ENCODE results near the gene FNDC8.

FNDC8 gene

GRCh38 chr17:35135322-35135721 is 13.9 kb downstream of the FNDC8 start:
- no peak overlapping the region for H2AK5ac ChIP-seq (ENCODE audit: low read length)
- no peak for DNase-seq
- H3K4me2 ChIP-seq (ENCODE audit: low read length): no peak overlapping the region
- no peak overlapping the region for H2BK120ac ChIP-seq (ENCODE audit: low read depth, low read length)
- no peak overlapping the region for H4K8ac ChIP-seq (ENCODE audit: low read depth, low read length)
- no peaks in the 10 kb centered on the region for H3K27me3 ChIP-seq (ENCODE audit: insufficient read depth, low read length, poor library complexity)
- no peaks in the 10 kb centered on the region for H3K4me1 ChIP-seq (ENCODE audit: control insufficient read depth, low read depth, low read length)
- peaks cover 6% of the 10 kb centered on the region for H3K79me1 ChIP-seq (ENCODE audit: low read length)
- H2BK5ac ChIP-seq (ENCODE audit: low read length): no peak overlapping the region
- no peak overlapping the region for H4K5ac ChIP-seq (ENCODE audit: low read length)
- no peak overlapping the region for H3K4me3 ChIP-seq (ENCODE audit: low read length)
- H3K56ac ChIP-seq (ENCODE audit: low read length): no peak overlapping the region
- no peak overlapping the region for H3K18ac ChIP-seq (ENCODE audit: low read length)
- H3K79me2 ChIP-seq (ENCODE audit: control insufficient read depth, insufficient read depth, low read length): peaks cover 4% of the 10 kb centered on the region
- peaks cover 46% of the 10 kb centered on the region for H3K36me3 ChIP-seq (ENCODE audit: control insufficient read depth, insufficient read depth, low read length)
- no peak overlapping the region for H3K4ac ChIP-seq (ENCODE audit: low read depth, low read length)
- WGBS (ENCODE audit: extremely low coverage, insufficient coverage, low lambda C conversion rate): no CpG with 5 or more reads among the region's 6 CpGs
- H3K9ac ChIP-seq (ENCODE audit: low read length): no peak overlapping the region
- H3K27ac ChIP-seq (ENCODE audit: low read depth, low read length): no peak overlapping the region
- H2BK15ac ChIP-seq (replicated peaks; ENCODE audit: low read depth): no peak overlapping the region
- no peak overlapping the region for H3K23ac ChIP-seq (ENCODE audit: low read length)

DNA sequence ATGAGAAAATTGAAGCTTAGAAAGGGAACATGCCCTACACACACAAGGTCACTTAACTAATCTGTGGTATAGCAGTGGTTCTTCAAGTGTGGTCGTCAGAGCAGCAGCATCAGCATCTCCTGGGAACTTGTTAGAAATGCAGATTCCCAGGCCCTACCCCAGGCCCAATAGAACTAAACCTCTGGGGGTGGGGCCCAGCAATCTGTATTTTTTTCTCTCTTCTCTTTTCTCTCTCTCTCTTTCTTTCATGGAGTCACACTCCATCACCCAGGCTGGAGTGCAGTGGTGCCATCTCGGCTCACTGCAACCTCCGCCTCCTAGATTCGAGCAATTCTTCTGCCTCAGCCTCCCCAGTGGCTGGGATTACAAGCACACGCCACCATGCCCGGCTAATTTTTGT is 16.8 kb downstream of the FNDC8 start:
- H3K4ac ChIP-seq (ENCODE audit: low read depth, low read length): no peak overlapping the region
- no CpG with 5 or more reads among the region's 6 CpGs for WGBS (ENCODE audit: extremely low coverage, insufficient coverage, low lambda C conversion rate)
- no peak overlapping the region for H4K8ac ChIP-seq (ENCODE audit: low read depth, low read length)
- no peak overlapping the region for H2BK120ac ChIP-seq (ENCODE audit: low read depth, low read length)
- no peak overlapping the region for H3K4me3 ChIP-seq (ENCODE audit: low read length)
- H3K4me1 ChIP-seq (ENCODE audit: control insufficient read depth, low read depth, low read length): no peaks in the 10 kb centered on the region
- no peak overlapping the region for H2BK15ac ChIP-seq (replicated peaks; ENCODE audit: low read depth)
- H3K9ac ChIP-seq (ENCODE audit: low read length): no peak overlapping the region
- no peak overlapping the region for H2AK5ac ChIP-seq (ENCODE audit: low read length)
- H3K36me3 ChIP-seq (ENCODE audit: control insufficient read depth, insufficient read depth, low read length): peaks cover 33% of the 10 kb centered on the region
- no peak overlapping the region for H3K4me2 ChIP-seq (ENCODE audit: low read length)
- H4K5ac ChIP-seq (ENCODE audit: low read length): no peak overlapping the region
- H3K56ac ChIP-seq (ENCODE audit: low read length): no peak overlapping the region
- no peak for DNase-seq
- H3K27ac ChIP-seq (ENCODE audit: low read depth, low read length): no peak overlapping the region
- peaks cover 18% of the 10 kb centered on the region for H3K79me2 ChIP-seq (ENCODE audit: control insufficient read depth, insufficient read depth, low read length)
- no peaks in the 10 kb centered on the region for H3K27me3 ChIP-seq (ENCODE audit: insufficient read depth, low read length, poor library complexity)
- no peak overlapping the region for H3K23ac ChIP-seq (ENCODE audit: low read length)
- no peak overlapping the region for H2BK5ac ChIP-seq (ENCODE audit: low read length)
- H3K79me1 ChIP-seq (ENCODE audit: low read length): peaks cover 8% of the 10 kb centered on the region
- H3K18ac ChIP-seq (ENCODE audit: low read length): no peak overlapping the region

- H3K36me3 ChIP-seq (ENCODE audit: control insufficient read depth, insufficient read depth, low read length): peaks cover 14% of the 10 kb centered on the region
- H2AK5ac ChIP-seq (ENCODE audit: low read length): no peak within 1 kb of the TSS
- H3K18ac ChIP-seq (ENCODE audit: low read length): no peak within 1 kb of the TSS
- peak within 1 kb of the TSS; percentile 77 for H3K4me2 ChIP-seq (ENCODE audit: low read length)
- no peak within 1 kb of the TSS for H4K5ac ChIP-seq (ENCODE audit: low read length)
- no CpG with 5 or more reads among the region's 65 CpGs for WGBS (ENCODE audit: extremely low coverage, insufficient coverage, low lambda C conversion rate)
- no peak within 1 kb of the TSS for H4K8ac ChIP-seq (ENCODE audit: low read depth, low read length)
- no peaks in the 10 kb centered on the region for H3K4me1 ChIP-seq (ENCODE audit: control insufficient read depth, low read depth, low read length)
- no peak within 1 kb of the TSS for H3K27ac ChIP-seq (ENCODE audit: low read depth, low read length)
- H2BK120ac ChIP-seq (ENCODE audit: low read depth, low read length): no peak within 1 kb of the TSS
- no peak within 1 kb of the TSS for H2BK5ac ChIP-seq (ENCODE audit: low read length)
- H3K9ac ChIP-seq (ENCODE audit: low read length): peak within 1 kb of the TSS; percentile 99
- peak within 1 kb of the TSS; percentile 61 for H3K4ac ChIP-seq (ENCODE audit: low read depth, low read length)
- H3K23ac ChIP-seq (ENCODE audit: low read length): peak within 1 kb of the TSS; percentile 97
- H2BK15ac ChIP-seq (replicated peaks; ENCODE audit: low read depth): no peak within 1 kb of the TSS
- H3K79me2 ChIP-seq (ENCODE audit: control insufficient read depth, insufficient read depth, low read length): peaks cover 18% of the 10 kb centered on the region
- no peaks in the 10 kb centered on the region for H3K27me3 ChIP-seq (ENCODE audit: insufficient read depth, low read length, poor library complexity)
- DNase-seq: peak; percentile 86
- peaks cover 8% of the 10 kb centered on the region for H3K79me1 ChIP-seq (ENCODE audit: low read length)
- peak within 1 kb of the TSS; percentile 99 for H3K56ac ChIP-seq (ENCODE audit: low read length)
- H3K4me3 ChIP-seq (ENCODE audit: low read length): peak within 1 kb of the TSS; percentile 99
Observed at GRCh38 chr17:35141681-35142466, 20.5 kb downstream of the FNDC8 start, which contains the start of gene NLE1. NLE1 (minus strand) TSS chr17:35142303; CDS start chr17:35142275, 28 bp downstream.

GRCh38 chr17:35142467-35142796 is 21.0 kb downstream of the FNDC8 start:
- Histone ChIP-seq H2BK15ac (replicated peaks; ENCODE audit: low read depth) (no peak overlapping the region), H2BK5ac (ENCODE audit: low read length) (no peak overlapping the region), H3K27me3 (ENCODE audit: insufficient read depth, low read length, poor library complexity) (no peaks in the 10 kb centered on the region), H4K5ac (ENCODE audit: low read length) (no peak overlapping the region), H3K23ac (ENCODE audit: low read length) (no peak overlapping the region), H3K4me2 (ENCODE audit: low read length) (no peak overlapping the region), H3K4me1 (ENCODE audit: control insufficient read depth, low read depth, low read length) (no peaks in the 10 kb centered on the region), H2BK120ac (ENCODE audit: low read depth, low read length) (no peak overlapping the region), H3K4ac (ENCODE audit: low read depth, low read length) (no peak overlapping the region), H3K9ac (ENCODE audit: low read length) (peak overlapping the region; percentile 21), H2AK5ac (ENCODE audit: low read length) (no peak overlapping the region), H4K8ac (ENCODE audit: low read depth, low read length) (no peak overlapping the region), H3K4me3 (ENCODE audit: low read length) (no peak overlapping the region), H3K79me1 (ENCODE audit: low read length) (peaks cover 8% of the 10 kb centered on the region), H3K27ac (ENCODE audit: low read depth, low read length) (no peak overlapping the region), H3K36me3 (ENCODE audit: control insufficient read depth, insufficient read depth, low read length) (peaks cover 11% of the 10 kb centered on the region), H3K18ac (ENCODE audit: low read length) (no peak overlapping the region), H3K79me2 (ENCODE audit: control insufficient read depth, insufficient read depth, low read length) (peaks cover 18% of the 10 kb centered on the region), H3K56ac (ENCODE audit: low read length) (peak overlapping the region; percentile 64)
- no peak for DNase-seq
- WGBS (ENCODE audit: extremely low coverage, insufficient coverage, low lambda C conversion rate): no CpG with 5 or more reads among the region's 8 CpGs

- Histone ChIP-seq H4K5ac (ENCODE audit: low read length) (no peak overlapping the region), H3K27ac (ENCODE audit: low read depth, low read length) (no peak overlapping the region), H3K4ac (ENCODE audit: low read depth, low read length) (no peak overlapping the region), H3K79me2 (ENCODE audit: control insufficient read depth, insufficient read depth, low read length) (peaks cover 18% of the 10 kb centered on the region), H2BK120ac (ENCODE audit: low read depth, low read length) (no peak overlapping the region), H2BK15ac (replicated peaks; ENCODE audit: low read depth) (no peak overlapping the region), H3K18ac (ENCODE audit: low read length) (no peak overlapping the region), H3K4me2 (ENCODE audit: low read length) (no peak overlapping the region), H3K36me3 (ENCODE audit: control insufficient read depth, insufficient read depth, low read length) (no peaks in the 10 kb centered on the region), H2AK5ac (ENCODE audit: low read length) (no peak overlapping the region), H3K4me3 (ENCODE audit: low read length) (no peak overlapping the region), H4K8ac (ENCODE audit: low read depth, low read length) (no peak overlapping the region), H3K4me1 (ENCODE audit: control insufficient read depth, low read depth, low read length) (no peaks in the 10 kb centered on the region), H3K9ac (ENCODE audit: low read length) (no peak overlapping the region), H3K79me1 (ENCODE audit: low read length) (peaks cover 2% of the 10 kb centered on the region), H3K23ac (ENCODE audit: low read length) (no peak overlapping the region), H3K27me3 (ENCODE audit: insufficient read depth, low read length, poor library complexity) (no peaks in the 10 kb centered on the region), H3K56ac (ENCODE audit: low read length) (no peak overlapping the region), H2BK5ac (ENCODE audit: low read length) (no peak overlapping the region)
- WGBS (ENCODE audit: extremely low coverage, insufficient coverage, low lambda C conversion rate): no CpG with 5 or more reads among the region's 4 CpGs
- no peak for DNase-seq
Observed at GRCh38 chr17:35144840-35145239, 23.4 kb downstream of the FNDC8 start.
